ENCODE results near the gene B3GNT2.

The B3GNT2 gene

DNA sequence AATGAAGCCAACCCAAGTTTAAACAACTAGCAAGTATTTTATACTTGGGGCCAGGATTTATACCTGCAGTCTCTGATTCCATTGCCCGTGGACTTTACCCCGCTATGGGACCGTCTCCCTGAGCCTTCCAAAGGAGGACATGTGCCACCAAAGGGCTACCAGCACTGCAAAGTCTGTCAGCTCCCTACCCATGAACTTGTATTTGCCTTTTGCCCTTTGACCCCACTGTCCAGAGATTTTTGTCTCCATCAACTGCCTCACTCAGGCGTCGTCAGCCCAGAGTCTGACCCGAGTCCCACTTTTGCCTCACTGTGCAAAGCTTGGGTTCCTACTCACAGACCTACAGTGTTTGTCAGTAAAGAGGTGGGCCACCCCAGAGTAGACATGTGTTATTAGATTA lies 40.6 kb downstream of the B3GNT2 start:
- no peak for DNase-seq (ENCODE audit: extremely low read depth, low read depth)
- no peak overlapping the region for H3K4me3 ChIP-seq (replicated peaks; ENCODE audit: low read depth, low read length)
- TF ChIP-seq, protein P1, sequence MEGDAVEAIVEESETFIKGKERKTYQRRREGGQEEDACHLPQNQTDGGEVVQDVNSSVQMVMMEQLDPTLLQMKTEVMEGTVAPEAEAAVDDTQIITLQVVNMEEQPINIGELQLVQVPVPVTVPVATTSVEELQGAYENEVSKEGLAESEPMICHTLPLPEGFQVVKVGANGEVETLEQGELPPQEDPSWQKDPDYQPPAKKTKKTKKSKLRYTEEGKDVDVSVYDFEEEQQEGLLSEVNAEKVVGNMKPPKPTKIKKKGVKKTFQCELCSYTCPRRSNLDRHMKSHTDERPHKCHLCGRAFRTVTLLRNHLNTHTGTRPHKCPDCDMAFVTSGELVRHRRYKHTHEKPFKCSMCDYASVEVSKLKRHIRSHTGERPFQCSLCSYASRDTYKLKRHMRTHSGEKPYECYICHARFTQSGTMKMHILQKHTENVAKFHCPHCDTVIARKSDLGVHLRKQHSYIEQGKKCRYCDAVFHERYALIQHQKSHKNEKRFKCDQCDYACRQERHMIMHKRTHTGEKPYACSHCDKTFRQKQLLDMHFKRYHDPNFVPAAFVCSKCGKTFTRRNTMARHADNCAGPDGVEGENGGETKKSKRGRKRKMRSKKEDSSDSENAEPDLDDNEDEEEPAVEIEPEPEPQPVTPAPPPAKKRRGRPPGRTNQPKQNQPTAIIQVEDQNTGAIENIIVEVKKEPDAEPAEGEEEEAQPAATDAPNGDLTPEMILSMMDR (IDR thresholded peaks at IDR 0.05; ENCODE audit: low read depth, low read length, missing control alignments), result no peak

DNA sequence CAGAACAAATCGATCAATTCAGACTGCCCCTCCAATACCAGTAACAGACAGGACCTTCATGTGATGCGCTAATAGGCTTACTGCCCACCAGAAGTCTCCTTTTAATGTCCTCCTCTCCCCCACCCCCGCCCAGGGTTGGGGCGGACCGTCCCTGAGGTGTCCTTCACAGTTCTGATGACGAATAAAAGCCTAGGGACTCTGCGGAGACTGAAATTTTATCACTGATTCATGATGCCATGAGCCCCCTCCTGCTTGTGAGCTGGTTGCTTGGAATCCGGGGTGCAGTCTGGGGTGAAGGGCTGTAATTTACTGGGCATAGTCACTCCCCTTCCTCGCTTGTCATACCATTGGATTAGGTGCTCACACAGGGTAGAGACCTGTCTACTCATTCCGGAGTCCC lies 42.3 kb downstream of the B3GNT2 start:
- no peak for DNase-seq (ENCODE audit: extremely low read depth, low read depth)
- TF ChIP-seq, protein P1 (IDR thresholded peaks at IDR 0.05; ENCODE audit: low read depth, low read length, missing control alignments), result no peak
- H3K4me3 ChIP-seq (replicated peaks; ENCODE audit: low read depth, low read length), result no peak overlapping the region

DNA sequence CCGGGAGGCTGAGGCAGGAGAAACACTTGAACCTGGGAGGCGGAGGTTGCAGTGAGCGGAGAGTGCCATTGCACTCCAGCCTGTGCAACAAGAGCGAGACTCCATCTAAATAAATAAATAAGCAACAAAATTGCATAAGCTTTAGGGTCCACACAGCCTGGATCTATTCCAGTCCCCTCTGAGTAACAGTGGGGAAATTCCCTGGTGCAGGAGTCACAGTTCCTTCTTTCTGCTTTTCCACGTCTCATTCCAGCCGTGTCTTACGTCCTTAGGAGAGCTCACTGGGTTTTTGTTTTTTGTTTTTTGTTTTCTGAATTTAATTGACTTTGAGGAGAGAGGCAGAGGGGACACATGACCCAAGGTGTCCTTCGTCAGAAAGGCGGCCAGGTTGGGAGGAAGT lies 44.6 kb downstream of the B3GNT2 start:
- TF ChIP-seq, protein P1 (IDR thresholded peaks at IDR 0.05; ENCODE audit: low read depth, low read length, missing control alignments), result no peak
- no peak overlapping the region for H3K4me3 ChIP-seq (replicated peaks; ENCODE audit: low read depth, low read length)
- DNase-seq (ENCODE audit: extremely low read depth, low read depth), result no peak

DNA sequence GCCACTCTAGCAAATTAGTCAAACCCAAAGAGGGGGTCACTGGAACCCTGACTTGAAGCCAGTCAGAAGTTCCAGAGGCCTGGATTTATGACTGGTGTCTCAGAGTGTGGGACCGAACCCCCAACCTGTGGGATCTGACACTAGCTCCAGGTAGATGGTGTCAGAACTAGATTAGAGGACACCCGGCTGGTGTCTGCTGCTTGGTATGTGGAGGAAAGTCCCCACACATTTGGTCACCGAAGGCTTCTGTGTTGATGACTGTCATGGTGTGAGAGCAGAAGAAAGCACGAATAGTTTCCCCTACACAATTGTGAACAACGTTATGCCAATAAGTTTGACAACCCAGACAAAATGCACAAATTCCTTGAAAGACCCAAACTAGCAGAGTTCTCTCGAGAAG lies 48.1 kb downstream of the B3GNT2 start:
- TF ChIP-seq, protein P1 (IDR thresholded peaks at IDR 0.05; ENCODE audit: low read depth, low read length, missing control alignments), result no peak
- H3K4me3 ChIP-seq (replicated peaks; ENCODE audit: low read depth, low read length), result no peak overlapping the region
- DNase-seq (ENCODE audit: extremely low read depth, low read depth), result no peak

DNA sequence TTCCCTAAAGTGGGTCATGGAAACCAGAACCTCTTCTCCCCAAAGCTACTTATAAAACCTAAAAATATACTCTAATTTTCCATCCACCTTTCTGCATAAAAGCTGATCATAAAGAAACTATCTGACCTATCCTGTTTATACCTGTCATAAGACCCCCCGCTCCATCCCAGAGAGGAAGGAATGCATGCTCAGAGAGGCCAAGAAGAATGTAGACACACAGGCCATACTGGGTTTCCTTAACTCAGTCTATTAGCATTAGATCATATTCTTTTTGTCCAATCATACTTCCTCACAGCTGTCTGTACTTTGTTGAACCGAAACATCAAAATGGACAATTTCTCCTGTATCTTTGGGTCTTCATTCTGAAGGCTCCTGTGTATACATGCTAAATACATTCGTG lies 52.3 kb downstream of the B3GNT2 start:
- TF ChIP-seq, protein P1 (IDR thresholded peaks at IDR 0.05; ENCODE audit: low read depth, low read length, missing control alignments), result no peak
- H3K4me3 ChIP-seq (replicated peaks; ENCODE audit: low read depth, low read length), result no peak overlapping the region
- no peak for DNase-seq (ENCODE audit: extremely low read depth, low read depth)

DNA sequence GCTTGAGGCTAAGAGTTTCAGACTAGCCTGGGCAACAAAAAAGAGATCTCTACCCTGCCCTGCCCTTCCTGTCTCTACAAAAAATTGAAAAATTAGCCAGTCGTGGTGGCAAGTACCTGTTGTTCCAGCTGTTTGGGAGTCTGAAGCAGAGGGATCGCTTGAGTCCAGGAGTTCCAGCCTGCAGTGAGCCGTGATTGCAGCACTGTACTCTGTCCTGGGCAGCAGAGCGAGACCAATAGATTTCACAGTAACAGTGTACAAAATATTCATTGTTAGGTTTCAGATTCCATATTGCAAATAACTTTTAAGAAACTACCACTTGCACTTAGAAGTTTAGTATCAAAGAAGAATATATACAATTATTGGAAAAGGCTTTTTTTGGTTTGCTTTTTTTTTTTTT lies 54.3 kb downstream of the B3GNT2 start:
- TF ChIP-seq, protein P1 (IDR thresholded peaks at IDR 0.05; ENCODE audit: low read depth, low read length, missing control alignments), result no peak
- no peak overlapping the region for H3K4me3 ChIP-seq (replicated peaks; ENCODE audit: low read depth, low read length)
- DNase-seq (ENCODE audit: extremely low read depth, low read depth), result no peak

Measured in HFF-Myc (cell line).